ENCODE data around the gene KRTAP15-1. TPM values are rescaled to one million over a fixed set of nuclear protein-coding genes. Genes with fewer than 3 reads are reported as not detected.

Gene KRTAP15-1
- polyA plus RNA-seq, 1 experiment, result not detected

DNA sequence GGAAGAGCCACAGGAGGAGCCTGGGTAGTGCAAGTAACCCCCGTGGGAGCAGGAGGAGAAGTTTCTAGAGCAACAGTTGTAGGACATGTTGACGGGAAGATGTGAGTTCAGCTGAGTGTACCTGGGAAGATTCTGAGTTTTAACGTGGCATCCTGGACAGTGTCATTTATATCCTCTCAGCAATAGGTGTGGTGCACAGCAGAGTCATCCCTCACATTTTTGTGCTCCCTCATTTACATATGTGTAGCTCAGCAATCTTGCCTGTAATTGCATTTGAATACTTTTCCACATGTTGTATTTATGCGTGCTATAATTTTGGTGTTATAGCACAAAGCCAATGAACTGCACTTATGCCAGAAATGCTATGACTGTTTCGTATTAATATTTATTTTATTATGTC, 14.2 kb upstream of the KRTAP15-1 start, which contains the start of gene KRTAP13-3:
Gene KRTAP13-3 (minus strand): TSS at position 101 of the 400 bp plus-strand sequence. CDS start 14 bp downstream, at position 87.
- no peaks in the 10 kb centered on the region for H3K27me3 ChIP-seq (ENCODE audit: control insufficient read depth, insufficient read depth, low read length)
- no peak for DNase-seq (ENCODE audit: low read depth, low spot score)
- H3K9me3 ChIP-seq (ENCODE audit: control insufficient read depth, insufficient read depth, low read length), result peaks cover 20% of the 10 kb centered on the region
- no peak within 1 kb of the TSS for H3K27ac ChIP-seq (ENCODE audit: low read depth, low read length)
- POLR2A ChIA-PET, result no interaction called here
- CTCF ChIA-PET, result no interaction called here
- no peak within 1 kb of the TSS for H3K4me3 ChIP-seq (ENCODE audit: low read depth, low read length)
- TF ChIP-seq, protein P1, sequence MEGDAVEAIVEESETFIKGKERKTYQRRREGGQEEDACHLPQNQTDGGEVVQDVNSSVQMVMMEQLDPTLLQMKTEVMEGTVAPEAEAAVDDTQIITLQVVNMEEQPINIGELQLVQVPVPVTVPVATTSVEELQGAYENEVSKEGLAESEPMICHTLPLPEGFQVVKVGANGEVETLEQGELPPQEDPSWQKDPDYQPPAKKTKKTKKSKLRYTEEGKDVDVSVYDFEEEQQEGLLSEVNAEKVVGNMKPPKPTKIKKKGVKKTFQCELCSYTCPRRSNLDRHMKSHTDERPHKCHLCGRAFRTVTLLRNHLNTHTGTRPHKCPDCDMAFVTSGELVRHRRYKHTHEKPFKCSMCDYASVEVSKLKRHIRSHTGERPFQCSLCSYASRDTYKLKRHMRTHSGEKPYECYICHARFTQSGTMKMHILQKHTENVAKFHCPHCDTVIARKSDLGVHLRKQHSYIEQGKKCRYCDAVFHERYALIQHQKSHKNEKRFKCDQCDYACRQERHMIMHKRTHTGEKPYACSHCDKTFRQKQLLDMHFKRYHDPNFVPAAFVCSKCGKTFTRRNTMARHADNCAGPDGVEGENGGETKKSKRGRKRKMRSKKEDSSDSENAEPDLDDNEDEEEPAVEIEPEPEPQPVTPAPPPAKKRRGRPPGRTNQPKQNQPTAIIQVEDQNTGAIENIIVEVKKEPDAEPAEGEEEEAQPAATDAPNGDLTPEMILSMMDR (IDR thresholded peaks at IDR 0.05; ENCODE audit: low read depth, low read length), result no peak

DNA sequence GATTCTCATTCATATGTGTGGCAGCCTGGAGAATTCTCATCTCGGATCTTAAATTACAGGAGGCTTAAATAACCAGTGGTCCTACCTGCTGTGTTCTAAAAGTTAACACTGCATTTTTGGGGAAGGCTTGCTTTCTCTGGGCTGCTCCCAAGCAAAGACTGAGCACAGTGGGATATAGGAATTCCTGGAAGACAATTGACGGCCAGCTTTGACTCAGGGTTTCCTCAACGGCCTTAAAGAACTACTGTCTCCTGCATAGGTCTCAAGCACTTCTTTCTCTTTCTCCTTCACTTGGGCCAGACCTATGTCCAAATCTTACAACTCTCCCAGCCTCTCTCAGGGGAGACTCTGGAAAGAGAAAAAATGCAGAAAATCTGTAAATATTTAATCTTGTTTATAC, 13.3 kb upstream of the KRTAP15-1 start:
- Histone ChIP-seq H3K27ac (ENCODE audit: low read depth, low read length) (no peak overlapping the region), H3K27me3 (ENCODE audit: control insufficient read depth, insufficient read depth, low read length) (no peaks in the 10 kb centered on the region), H3K9me3 (ENCODE audit: control insufficient read depth, insufficient read depth, low read length) (peaks cover 18% of the 10 kb centered on the region), H3K4me3 (ENCODE audit: low read depth, low read length) (no peak overlapping the region)
- TF ChIP-seq, protein P1 (IDR thresholded peaks at IDR 0.05; ENCODE audit: low read depth, low read length), result no peak
- ChIA-PET CTCF (no interaction called here), POLR2A (no interaction called here)
- DNase-seq (ENCODE audit: low read depth, low spot score), result no peak

DNA sequence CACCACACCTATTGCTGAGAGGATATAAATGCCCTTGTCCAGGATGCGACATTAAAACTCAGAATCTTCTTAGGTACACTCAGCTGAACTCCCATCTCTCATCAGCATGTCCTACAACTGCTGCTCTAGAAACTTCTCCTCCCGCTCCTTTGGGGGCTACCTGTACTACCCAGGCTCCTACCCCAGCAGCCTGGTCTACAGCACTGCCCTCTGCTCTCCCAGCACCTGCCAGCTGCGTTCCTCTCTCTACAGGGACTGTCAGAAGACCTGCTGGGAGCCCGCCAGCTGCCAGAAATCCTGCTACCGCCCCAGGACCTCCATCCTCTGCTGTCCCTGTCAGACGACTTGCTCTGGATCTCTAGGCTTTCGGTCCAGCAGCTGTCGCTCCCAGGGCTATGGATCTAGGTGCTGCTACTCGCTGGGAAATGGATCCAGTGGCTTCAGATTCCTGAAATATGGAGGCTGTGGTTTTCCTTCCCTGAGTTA, 9.9 kb upstream of the KRTAP15-1 start, which contains the start of gene KRTAP13-4:
Gene KRTAP13-4 (plus strand): TSS at position 51 of the 486 bp plus-strand sequence. CDS start 56 bp downstream, at position 107.
- H3K27ac ChIP-seq (ENCODE audit: low read depth, low read length), result no peak within 1 kb of the TSS
- no peak for DNase-seq (ENCODE audit: low read depth, low spot score)
- TF ChIP-seq, protein P1 (IDR thresholded peaks at IDR 0.05; ENCODE audit: low read depth, low read length), result no peak
- no peak within 1 kb of the TSS for H3K4me3 ChIP-seq (ENCODE audit: low read depth, low read length)
- H3K9me3 ChIP-seq (ENCODE audit: control insufficient read depth, insufficient read depth, low read length), result peaks cover 20% of the 10 kb centered on the region
- no peaks in the 10 kb centered on the region for H3K27me3 ChIP-seq (ENCODE audit: control insufficient read depth, insufficient read depth, low read length)
- ChIA-PET POLR2A (no interaction called here), CTCF (no interaction called here)

DNA sequence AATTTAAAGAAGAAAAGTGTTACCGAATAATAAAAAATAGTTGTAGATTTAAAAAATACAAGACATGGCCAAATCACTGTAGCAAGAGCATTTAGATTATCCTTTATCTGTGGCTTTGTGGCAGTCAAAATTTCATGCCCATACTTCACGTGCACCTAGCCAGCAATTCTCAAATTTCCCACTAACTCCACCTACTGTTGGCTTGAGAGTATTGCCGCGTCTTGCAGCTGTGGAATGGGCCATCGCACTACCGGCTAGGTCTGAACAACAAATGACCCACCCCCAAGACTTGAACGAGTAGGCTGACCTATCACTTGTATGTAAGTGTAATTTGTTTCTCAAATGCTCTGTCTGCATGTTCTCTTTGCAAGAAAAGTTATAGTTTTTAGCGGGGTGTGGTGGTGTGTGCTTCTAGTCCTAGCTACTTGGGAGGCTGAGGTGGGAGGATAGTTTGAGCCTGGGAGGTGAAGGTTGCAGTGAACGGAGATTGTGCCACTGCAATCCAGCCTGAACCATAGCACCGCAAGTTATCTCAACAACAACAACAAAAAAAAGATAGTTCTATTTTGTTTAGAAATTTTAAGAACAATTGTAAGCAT, 5.9 kb upstream of the KRTAP15-1 start:
- POLR2A ChIA-PET, result no interaction called here
- CTCF ChIA-PET, result no interaction called here
- H3K27ac ChIP-seq (ENCODE audit: low read depth, low read length), result no peak overlapping the region
- TF ChIP-seq, protein P1 (IDR thresholded peaks at IDR 0.05; ENCODE audit: low read depth, low read length), result no peak
- peaks cover 12% of the 10 kb centered on the region for H3K9me3 ChIP-seq (ENCODE audit: control insufficient read depth, insufficient read depth, low read length)
- H3K27me3 ChIP-seq (ENCODE audit: control insufficient read depth, insufficient read depth, low read length), result no peaks in the 10 kb centered on the region
- H3K4me3 ChIP-seq (ENCODE audit: low read depth, low read length), result no peak overlapping the region
- DNase-seq (ENCODE audit: low read depth, low spot score), result no peak

DNA sequence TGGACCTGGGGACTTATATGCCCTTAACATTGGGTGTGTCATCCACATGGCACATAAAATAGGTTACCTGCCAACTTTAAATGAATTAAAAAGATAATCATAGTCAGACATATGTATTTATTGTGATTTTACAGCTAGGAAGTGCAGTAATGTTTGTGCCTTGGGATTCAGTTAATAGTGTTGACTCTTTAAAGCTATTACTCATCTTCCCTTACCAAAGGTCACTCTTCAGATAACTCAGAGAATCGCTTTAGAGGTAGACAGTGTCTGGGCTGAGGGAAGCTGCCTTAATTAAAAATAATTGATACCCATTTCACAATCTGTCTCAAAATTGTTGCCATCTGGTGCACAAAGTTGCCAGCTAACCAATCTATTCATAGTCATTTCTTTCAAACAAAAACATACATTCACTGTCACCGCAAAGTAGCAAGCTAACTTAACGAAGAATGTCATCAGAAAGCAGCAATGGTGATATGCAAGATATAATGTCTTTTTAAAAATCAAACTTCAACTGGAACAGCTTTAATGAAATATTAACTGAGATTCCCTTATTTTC, 3.0 kb upstream of the KRTAP15-1 start:
- H3K27me3 ChIP-seq (ENCODE audit: control insufficient read depth, insufficient read depth, low read length), result no peaks in the 10 kb centered on the region
- ChIA-PET CTCF (interaction anchor here (0.7 kb wide), 1 partner anchor 631 kb away, joined by 3 read pairs; no protein-coding TSS in a partner anchor), POLR2A (no interaction called here)
- DNase-seq (ENCODE audit: low read depth, low spot score), result no peak
- TF ChIP-seq, protein P1 (IDR thresholded peaks at IDR 0.05; ENCODE audit: low read depth, low read length), result no peak
- H3K27ac ChIP-seq (ENCODE audit: low read depth, low read length), result no peak overlapping the region
- H3K4me3 ChIP-seq (ENCODE audit: low read depth, low read length), result no peak overlapping the region
- H3K9me3 ChIP-seq (ENCODE audit: control insufficient read depth, insufficient read depth, low read length), result peaks cover 18% of the 10 kb centered on the region
